Keratinocyte (primary cell): ENCODE measurements around the gene DUSP16. TPM values are rescaled to one million over a fixed set of nuclear protein-coding genes. Genes with fewer than 3 reads are reported as not detected.
A peak's percentile ranks its signal among the peaks of the same experiment; 100 is the strongest.

Source experiments
- DNase-seq: peaks from one replicate; pipeline ENCODE4 v3.0.0-alpha.2; 2011; ENCODE audit warnings: low read depth, missing footprints, low spot score
- FAIRE-seq: peaks from 2 replicates; lab custom pipeline; 2011; peaks lifted over from hg19 to GRCh38; lab: Jason Lieb, UNC
- H2AFZ ChIP-seq: 2 replicates; pipeline ENCODE4 v1.6.0; 2012; ENCODE audit warnings: low read length, control low read depth, inconsistent platforms; ENCODE audit not compliant: control insufficient read depth
- H3K27ac ChIP-seq: 2 replicates; pipeline ENCODE4 v1.5.1; 2011; ENCODE audit warnings: low read length; ENCODE audit not compliant: control insufficient read depth, insufficient read depth
- H3K27me3 ChIP-seq: 3 replicates; pipeline ENCODE4 v1.6.0; 2011; ENCODE audit warnings: low read length; ENCODE audit not compliant: control insufficient read depth, insufficient read depth; ENCODE audit errors: extremely low read depth
- H3K36me3 ChIP-seq, 2 experiments: 2 replicates in 1 of 2; 3 replicates in 1 of 2; pipeline ENCODE4 v1.5.1; 2011; ENCODE audit warnings: low read length in 2 of 2, mild to moderate bottlenecking in 1 of 2; ENCODE audit not compliant: control insufficient read depth in 2 of 2, insufficient read depth in 2 of 2; ENCODE audit errors: extremely low read depth in 1 of 2
- H3K4me1 ChIP-seq: 3 replicates; pipeline ENCODE4 v1.5.1; 2011; ENCODE audit warnings: low read length; ENCODE audit not compliant: control insufficient read depth, insufficient read depth; ENCODE audit errors: extremely low read depth
- H3K4me2 ChIP-seq: 3 replicates; pipeline ENCODE4 v1.6.0; 2011; ENCODE audit warnings: low read depth, low read length; ENCODE audit not compliant: control insufficient read depth, insufficient read depth; ENCODE audit errors: extremely low read depth
- H3K4me3 ChIP-seq, 3 experiments: fragments of 200-600 bp in 1 of 3; sonication (generic) in 1 of 3; 2 replicates in 2 of 3; 3 replicates in 1 of 3; pipeline ENCODE4 v1.5.1; 2011 to 2016; ENCODE audit warnings: low read length in 3 of 3, mild to moderate bottlenecking in 3 of 3, control low read depth in 2 of 3, inconsistent platforms in 1 of 3, low read depth in 1 of 3, mixed read lengths in 1 of 3, mixed run types in 1 of 3, moderate library complexity in 1 of 3; ENCODE audit not compliant: control insufficient read depth in 2 of 3, insufficient read depth in 2 of 3; ENCODE audit errors: extremely low read depth in 1 of 3
- H3K79me2 ChIP-seq: 2 replicates; pipeline ENCODE4 v1.6.0; 2012; ENCODE audit warnings: low read length; ENCODE audit not compliant: control insufficient read depth, insufficient read depth
- H3K9ac ChIP-seq: 3 replicates; pipeline ENCODE4 v1.6.0; 2011; ENCODE audit warnings: low read length; ENCODE audit not compliant: control insufficient read depth, insufficient read depth; ENCODE audit errors: extremely low read depth
- H3K9me1 ChIP-seq: 3 replicates; pipeline ENCODE4 v1.6.0; 2011; ENCODE audit warnings: low read length; ENCODE audit not compliant: control insufficient read depth, insufficient read depth; ENCODE audit errors: extremely low read depth
- H3K9me3 ChIP-seq: 2 replicates; pipeline ENCODE4 v1.5.1; 2012; ENCODE audit warnings: low read depth, low read length; ENCODE audit not compliant: control insufficient read depth
- H4K20me1 ChIP-seq: 3 replicates; pipeline ENCODE4 v1.6.0; 2011; ENCODE audit warnings: low read length; ENCODE audit not compliant: control insufficient read depth, insufficient read depth; ENCODE audit errors: extremely low read depth
- EZH2 ChIP-seq: IDR thresholded peaks from one replicate; pipeline ENCODE4 v1.6.1; 2012; ENCODE audit warnings: inconsistent platforms, mild to moderate bottlenecking, low read length, moderate library complexity
- dilution Hi-C: fragments of 300-500 bp; cut with MboI; formaldehyde crosslinking; loops from one replicate; pipeline ENCODE4 v1.7.0; 2020; ENCODE audit warnings: low sequenced_read_pairs; ENCODE audit not compliant: extremely low pct_ligation_motif_present
- polyA plus RNA-seq, 5 experiments: library from polyadenylated mRNA; depleted of rRNA in 3 of 5; stranded (reverse) in 3 of 5; stranded (forward) in 1 of 5; unstranded in 1 of 5; fragments of >200 nt; gene quantifications; 1 replicate in 1 of 5; 2 replicates in 3 of 5; 3 replicates in 1 of 5; pipeline versions ENCODE4 v1.2.1 to v1.2.3, GENCODE V29; 2011 to 2012; ENCODE audit warnings: missing spikeins in 2 of 5, low read depth in 1 of 5, low replicate concordance in 1 of 5
- TF ChIP-seq, protein P1 (sequence below), 3 experiments: IDR thresholded peaks in 1 of 3; conservative IDR thresholded peaks in 1 of 3; optimal IDR thresholded peaks in 1 of 3; 2 replicates in 2 of 3; 3 replicates in 1 of 3; pipeline versions ENCODE3 to v1.5.1; 2011; ENCODE audit warnings: low read length in 3 of 3, mild to moderate bottlenecking in 3 of 3, moderate library complexity in 2 of 3, control low read depth in 1 of 3, inconsistent platforms in 1 of 3; ENCODE audit not compliant: insufficient read depth in 2 of 3; ENCODE audit errors: extremely low read depth in 1 of 3

Gene DUSP16
- polyA plus RNA-seq, 1 donor (not counting 4 experiments of a cell fraction or from before 2014, with no cell fraction given): 9.3 TPM

DNA sequence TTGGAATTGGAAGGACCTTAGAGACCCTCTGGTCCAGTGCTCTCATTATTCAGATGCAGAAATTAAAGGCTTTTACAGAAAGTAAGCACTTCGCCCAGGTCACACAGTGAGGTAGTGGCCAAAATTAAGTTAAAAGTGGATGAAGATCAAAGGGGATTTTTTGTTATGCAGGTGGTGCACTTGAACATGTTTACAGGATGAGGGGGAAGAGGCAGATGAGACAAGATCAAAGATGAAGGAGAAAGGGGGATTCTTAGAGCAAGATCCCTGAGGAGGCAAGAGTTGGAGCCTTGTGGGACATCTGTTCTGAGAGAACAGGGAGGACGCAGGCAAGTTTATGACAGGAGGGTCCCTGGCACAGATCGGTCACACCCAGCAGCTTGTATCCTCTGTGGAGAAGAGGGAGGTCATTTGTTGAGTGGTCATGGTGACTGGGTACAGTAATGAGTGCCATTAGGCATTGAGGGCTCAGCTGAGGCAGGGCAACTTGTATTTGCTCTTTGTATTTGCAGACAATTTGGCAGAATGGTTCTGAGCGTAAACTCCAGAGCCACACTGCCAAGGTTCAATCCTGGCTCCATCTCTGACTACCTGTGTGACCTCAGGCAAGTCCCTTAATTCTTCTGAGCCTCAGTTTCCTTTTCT lies 121.8 kb downstream of the DUSP16 start:
- Histone ChIP-seq H3K36me3 (peaks cover 0 to 5% of the 10 kb centered on the region in 2 experiments), H3K79me2 (no peaks in the 10 kb centered on the region), H3K4me2 (peak overlapping the region; percentile 6), H4K20me1 (no peaks in the 10 kb centered on the region), H3K9me3 (no peaks in the 10 kb centered on the region), H3K27ac (peak overlapping the region; percentile 10), H2AFZ (no peak overlapping the region), H3K9me1 (no peaks in the 10 kb centered on the region), H3K4me1 (peaks cover 40% of the 10 kb centered on the region), H3K27me3 (no peaks in the 10 kb centered on the region), H3K9ac (no peak overlapping the region), H3K4me3 (no peak overlapping the region)
- TF ChIP-seq, protein P1, sequence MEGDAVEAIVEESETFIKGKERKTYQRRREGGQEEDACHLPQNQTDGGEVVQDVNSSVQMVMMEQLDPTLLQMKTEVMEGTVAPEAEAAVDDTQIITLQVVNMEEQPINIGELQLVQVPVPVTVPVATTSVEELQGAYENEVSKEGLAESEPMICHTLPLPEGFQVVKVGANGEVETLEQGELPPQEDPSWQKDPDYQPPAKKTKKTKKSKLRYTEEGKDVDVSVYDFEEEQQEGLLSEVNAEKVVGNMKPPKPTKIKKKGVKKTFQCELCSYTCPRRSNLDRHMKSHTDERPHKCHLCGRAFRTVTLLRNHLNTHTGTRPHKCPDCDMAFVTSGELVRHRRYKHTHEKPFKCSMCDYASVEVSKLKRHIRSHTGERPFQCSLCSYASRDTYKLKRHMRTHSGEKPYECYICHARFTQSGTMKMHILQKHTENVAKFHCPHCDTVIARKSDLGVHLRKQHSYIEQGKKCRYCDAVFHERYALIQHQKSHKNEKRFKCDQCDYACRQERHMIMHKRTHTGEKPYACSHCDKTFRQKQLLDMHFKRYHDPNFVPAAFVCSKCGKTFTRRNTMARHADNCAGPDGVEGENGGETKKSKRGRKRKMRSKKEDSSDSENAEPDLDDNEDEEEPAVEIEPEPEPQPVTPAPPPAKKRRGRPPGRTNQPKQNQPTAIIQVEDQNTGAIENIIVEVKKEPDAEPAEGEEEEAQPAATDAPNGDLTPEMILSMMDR (optimal IDR thresholded peaks at IDR 0.05 in 1 of 3, IDR thresholded peaks at IDR 0.05 in 1 of 3, conservative IDR thresholded peaks at IDR 0.05 in 1 of 3; ENCODE audit: extremely low read depth in 1 of 3, insufficient read depth in 2 of 3, low read length in 3 of 3): no peak
- no peak for TF ChIP-seq EZH2
- no peak for FAIRE-seq
- DNase-seq: no peak
- dilution Hi-C loops: no loop called here

DNA sequence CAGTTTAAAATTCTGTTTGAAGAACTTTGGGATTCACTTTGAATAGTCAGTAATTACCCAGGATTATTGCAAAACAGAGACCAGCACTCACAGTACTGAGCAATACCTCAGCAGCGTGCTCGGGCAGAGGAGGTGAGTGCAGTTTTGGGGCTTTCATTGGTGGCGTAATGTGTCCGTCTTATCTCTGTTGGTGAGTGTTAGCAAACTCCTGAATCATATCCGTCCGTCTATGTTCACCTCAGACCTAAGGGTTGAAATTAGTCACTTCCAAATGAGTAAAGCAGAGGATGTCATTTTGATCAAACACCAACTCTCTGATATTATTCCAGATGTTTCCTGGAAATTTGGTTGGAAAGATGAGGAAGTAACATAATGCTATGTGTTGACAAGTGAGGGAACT lies 123.0 kb downstream of the DUSP16 start:
- DNase-seq (peak; percentile 33), FAIRE-seq (peak; percentile 70)
- no peaks in the 10 kb centered on the region for H4K20me1 ChIP-seq
- H3K4me1 ChIP-seq: peaks cover 37% of the 10 kb centered on the region
- no peak for TF ChIP-seq EZH2
- no peak overlapping the region for H3K4me2 ChIP-seq
- H3K9ac ChIP-seq: peak overlapping the region; percentile 5
- no peaks in the 10 kb centered on the region for H3K27me3 ChIP-seq
- dilution Hi-C loops: no loop called here
- no peaks in the 10 kb centered on the region for H3K9me3 ChIP-seq
- no peaks in the 10 kb centered on the region for H3K79me2 ChIP-seq
- no peaks in the 10 kb centered on the region for H3K9me1 ChIP-seq
- H2AFZ ChIP-seq: no peak overlapping the region
- peaks cover 2 to 5% of the 10 kb centered on the region in 2 experiments for H3K36me3 ChIP-seq
- no peak overlapping the region for H3K4me3 ChIP-seq
- H3K27ac ChIP-seq: peak overlapping the region; percentile 62
